Breast epithelium (tissue), 3 donors: ENCODE measurements around the gene CTDSP2.

Experiments
- CTCF ChIP-seq, 3 donors: fragments of 450-650 bp; IDR thresholded peaks; one replicate each; pipeline ENCODE4 v1.5.1; 2016 to 2017; ENCODE audit warnings: antibody characterized with exemption in 3 of 3, mild to moderate bottlenecking in 3 of 3, moderate library complexity in 3 of 3
- POLR2A ChIP-seq: fragments of 450-650 bp; IDR thresholded peaks from one replicate; pipeline ENCODE4 v1.6.1; 2016; ENCODE audit warnings: antibody characterized with exemption, mild to moderate bottlenecking, moderate library complexity

GRCh38 chr12:57889500-57889989 is 43.0 kb upstream of the CTDSP2 start:
- TF ChIP-seq CTCF (IDR thresholded peaks at IDR 0.05): no peak
- TF ChIP-seq POLR2A: no peak
